H1 (cell line): Measurements from ENCODE around the gene ASPDH. TPM values are rescaled to one million over a fixed set of nuclear protein-coding genes. Genes with fewer than 3 reads are reported as not detected.

Source experiments
- SUZ12 ChIP-seq: fragments of 200-600 bp; sonication (generic); IDR thresholded peaks from 2 replicates; pipeline ENCODE4 v1.6.1; 2012; ENCODE audit warnings: mild to moderate bottlenecking, inconsistent platforms, low read length, moderate library complexity, mixed read lengths
- polyA plus RNA-seq, 7 experiments: library from polyadenylated mRNA; depleted of rRNA in 3 of 7; stranded (reverse) in 5 of 7; unstranded in 2 of 7; fragments of >200 nt in 5 of 7; fragments of 200-250 nt in 2 of 7; gene quantifications; 1 replicate in 5 of 7; 2 replicates in 1 of 7; 4 replicates in 1 of 7; pipeline versions ENCODE4 v1.2.1 to v1.2.3, GENCODE V29; 2011 to 2013; ENCODE audit warnings: missing spikeins in 2 of 7, mixed read lengths in 2 of 7
- total RNA-seq: library from RNA; stranded (reverse); fragmentation: NEBNext Ultra II Directional; extraction: Animal tissue kit (Norgen Biotek cat#: 25700); gene quantifications from 2 replicates; pipeline ENCODE4 v1.2.1, GENCODE V29; 2021
- TF ChIP-seq, protein P1 (sequence below): IDR thresholded peaks from 2 replicates; pipeline ENCODE4 v1.6.1; 2011; ENCODE audit warnings: low read depth, mild to moderate bottlenecking, low read length; ENCODE audit not compliant: insufficient read depth

ASPDH gene
- total and polyA plus RNA-seq, 2 of the 8 experiments (the other 6 are each of a cell fraction or from before 2014, with no cell fraction given), result not detected

DNA sequence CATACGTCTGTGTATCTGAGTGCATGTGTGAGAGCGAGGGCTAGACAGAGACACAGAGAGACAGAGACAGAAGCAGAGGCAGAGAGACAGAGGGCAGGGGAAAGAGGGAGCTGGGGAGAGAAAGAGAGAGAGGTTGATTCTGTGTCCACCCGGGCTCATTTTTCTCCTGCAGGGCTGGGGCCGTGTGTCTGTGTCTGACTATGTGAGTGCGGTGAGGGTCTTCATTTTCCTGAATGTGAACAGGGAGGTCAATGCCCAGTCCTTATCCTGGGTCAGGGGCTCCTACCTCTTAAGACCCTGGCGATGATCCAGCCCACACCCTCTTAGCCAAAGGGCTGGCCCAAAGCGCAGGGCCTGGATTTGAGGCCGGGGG, 36.9 kb upstream of the ASPDH start (continued):
- TF ChIP-seq, protein P1, sequence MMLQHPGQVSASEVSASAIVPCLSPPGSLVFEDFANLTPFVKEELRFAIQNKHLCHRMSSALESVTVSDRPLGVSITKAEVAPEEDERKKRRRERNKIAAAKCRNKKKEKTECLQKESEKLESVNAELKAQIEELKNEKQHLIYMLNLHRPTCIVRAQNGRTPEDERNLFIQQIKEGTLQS, result no peak
- no peak for TF ChIP-seq SUZ12
